DND-41 (cell line): Measurements from ENCODE around the gene CCDC91.

Experiments
- ATAC-seq: fragments of 200-7000 bp; cut with Tn5 transposase; 3 replicates; pipeline ENCODE4 v1.9.1; 2021; ENCODE audit warnings: low read depth; ENCODE audit not compliant: insufficient read depth
- DNase-seq: peaks from one replicate; pipeline ENCODE4 v3.0.0-alpha.2; 2020
- H2AFZ ChIP-seq: 2 replicates; pipeline ENCODE4 v1.6.0; 2012; ENCODE audit warnings: low read depth, low read length
- H3K27ac ChIP-seq: 2 replicates; pipeline ENCODE4 v1.5.1; 2012; ENCODE audit warnings: low read length, inconsistent platforms
- H3K27me3 ChIP-seq: fragments of 200-600 bp; sonication (generic); 2 replicates; pipeline ENCODE4 v1.6.0; 2012; ENCODE audit warnings: low read length, mild to moderate bottlenecking, inconsistent platforms; ENCODE audit not compliant: insufficient read depth, poor library complexity
- H3K36me3 ChIP-seq: 2 replicates; pipeline ENCODE4 v1.5.1; 2012; ENCODE audit warnings: low read length, inconsistent platforms; ENCODE audit not compliant: insufficient read depth
- H3K4me1 ChIP-seq: 2 replicates; pipeline ENCODE4 v1.5.1; 2012; ENCODE audit warnings: mild to moderate bottlenecking, low read length; ENCODE audit not compliant: insufficient read depth
- H3K4me2 ChIP-seq: 2 replicates; pipeline ENCODE4 v1.6.0; 2012; ENCODE audit warnings: mild to moderate bottlenecking, moderate library complexity, low read length, inconsistent platforms; ENCODE audit not compliant: insufficient read depth
- H3K4me3 ChIP-seq, 2 experiments: fragments of 200-600 bp in 1 of 2; shearing (Covaris generic) in 1 of 2; 2 replicates each; pipeline ENCODE4 v1.5.1; 2012 to 2016; ENCODE audit warnings: inconsistent platforms in 2 of 2, low read length in 2 of 2, mild to moderate bottlenecking in 2 of 2, low read depth in 1 of 2, moderate library complexity in 1 of 2
- H3K79me2 ChIP-seq: 2 replicates; pipeline ENCODE4 v1.6.0; 2012; ENCODE audit warnings: low read length, inconsistent platforms; ENCODE audit not compliant: insufficient read depth
- H3K9ac ChIP-seq: 2 replicates; pipeline ENCODE4 v1.6.0; 2012; ENCODE audit warnings: low read depth, mild to moderate bottlenecking, inconsistent platforms, low read length, moderate library complexity
- H3K9me3 ChIP-seq: 2 replicates; pipeline ENCODE4 v1.5.1; 2012; ENCODE audit warnings: low read length, moderate library complexity, mild to moderate bottlenecking, inconsistent platforms; ENCODE audit not compliant: insufficient read depth, severe bottlenecking
- H4K20me1 ChIP-seq: 2 replicates; pipeline ENCODE4 v1.6.0; 2012; ENCODE audit warnings: low read length; ENCODE audit not compliant: insufficient read depth
- EZH2 ChIP-seq: IDR thresholded peaks from 3 replicates; pipeline ENCODE4 v1.6.1; 2012; ENCODE audit warnings: borderline replicate concordance, low read depth, mild to moderate bottlenecking, moderate library complexity, low read length, inconsistent platforms; ENCODE audit not compliant: severe bottlenecking
- TF ChIP-seq, protein P1 (sequence below): IDR thresholded peaks from 2 replicates; pipeline ENCODE4 v1.5.1; 2012; ENCODE audit warnings: borderline replicate concordance, low read length, moderate library complexity, mild to moderate bottlenecking; ENCODE audit not compliant: poor library complexity, severe bottlenecking; ENCODE audit errors: extremely low read depth

CCDC91 gene

DNA sequence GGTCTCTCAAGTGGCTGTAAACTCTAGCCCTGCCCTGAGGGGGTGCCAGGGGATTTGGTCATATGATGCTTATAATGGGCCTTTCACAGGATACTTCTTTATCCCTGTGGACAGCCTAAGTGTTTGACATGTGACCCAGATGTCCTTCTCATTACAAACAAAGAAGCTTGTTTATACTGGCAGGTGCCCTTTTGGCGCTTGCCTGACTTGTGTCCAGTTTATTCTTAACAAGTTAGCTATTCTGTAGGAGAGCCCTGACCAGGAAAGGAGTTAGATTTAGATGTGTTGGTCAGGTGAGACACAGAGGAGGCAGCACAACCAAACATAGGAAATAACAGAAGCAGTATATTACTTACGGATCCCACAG, 51.9 kb downstream of the CCDC91 start:
- no peaks in the 10 kb centered on the region for H3K27me3 ChIP-seq
- H3K27ac ChIP-seq = no peak overlapping the region
- H3K36me3 ChIP-seq = no peaks in the 10 kb centered on the region
- H3K4me2 ChIP-seq = no peak overlapping the region
- ATAC-seq (no peak), DNase-seq (no peak)
- H3K79me2 ChIP-seq = peaks cover 16% of the 10 kb centered on the region
- H3K9ac ChIP-seq = no peak overlapping the region
- no peak overlapping the region for H2AFZ ChIP-seq
- H3K4me1 ChIP-seq = no peaks in the 10 kb centered on the region
- no peak overlapping the region for H3K4me3 ChIP-seq
- H3K9me3 ChIP-seq = no peaks in the 10 kb centered on the region
- no peak for TF ChIP-seq EZH2
- TF ChIP-seq, protein P1, sequence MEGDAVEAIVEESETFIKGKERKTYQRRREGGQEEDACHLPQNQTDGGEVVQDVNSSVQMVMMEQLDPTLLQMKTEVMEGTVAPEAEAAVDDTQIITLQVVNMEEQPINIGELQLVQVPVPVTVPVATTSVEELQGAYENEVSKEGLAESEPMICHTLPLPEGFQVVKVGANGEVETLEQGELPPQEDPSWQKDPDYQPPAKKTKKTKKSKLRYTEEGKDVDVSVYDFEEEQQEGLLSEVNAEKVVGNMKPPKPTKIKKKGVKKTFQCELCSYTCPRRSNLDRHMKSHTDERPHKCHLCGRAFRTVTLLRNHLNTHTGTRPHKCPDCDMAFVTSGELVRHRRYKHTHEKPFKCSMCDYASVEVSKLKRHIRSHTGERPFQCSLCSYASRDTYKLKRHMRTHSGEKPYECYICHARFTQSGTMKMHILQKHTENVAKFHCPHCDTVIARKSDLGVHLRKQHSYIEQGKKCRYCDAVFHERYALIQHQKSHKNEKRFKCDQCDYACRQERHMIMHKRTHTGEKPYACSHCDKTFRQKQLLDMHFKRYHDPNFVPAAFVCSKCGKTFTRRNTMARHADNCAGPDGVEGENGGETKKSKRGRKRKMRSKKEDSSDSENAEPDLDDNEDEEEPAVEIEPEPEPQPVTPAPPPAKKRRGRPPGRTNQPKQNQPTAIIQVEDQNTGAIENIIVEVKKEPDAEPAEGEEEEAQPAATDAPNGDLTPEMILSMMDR = no peak
- no peaks in the 10 kb centered on the region for H4K20me1 ChIP-seq

DNA sequence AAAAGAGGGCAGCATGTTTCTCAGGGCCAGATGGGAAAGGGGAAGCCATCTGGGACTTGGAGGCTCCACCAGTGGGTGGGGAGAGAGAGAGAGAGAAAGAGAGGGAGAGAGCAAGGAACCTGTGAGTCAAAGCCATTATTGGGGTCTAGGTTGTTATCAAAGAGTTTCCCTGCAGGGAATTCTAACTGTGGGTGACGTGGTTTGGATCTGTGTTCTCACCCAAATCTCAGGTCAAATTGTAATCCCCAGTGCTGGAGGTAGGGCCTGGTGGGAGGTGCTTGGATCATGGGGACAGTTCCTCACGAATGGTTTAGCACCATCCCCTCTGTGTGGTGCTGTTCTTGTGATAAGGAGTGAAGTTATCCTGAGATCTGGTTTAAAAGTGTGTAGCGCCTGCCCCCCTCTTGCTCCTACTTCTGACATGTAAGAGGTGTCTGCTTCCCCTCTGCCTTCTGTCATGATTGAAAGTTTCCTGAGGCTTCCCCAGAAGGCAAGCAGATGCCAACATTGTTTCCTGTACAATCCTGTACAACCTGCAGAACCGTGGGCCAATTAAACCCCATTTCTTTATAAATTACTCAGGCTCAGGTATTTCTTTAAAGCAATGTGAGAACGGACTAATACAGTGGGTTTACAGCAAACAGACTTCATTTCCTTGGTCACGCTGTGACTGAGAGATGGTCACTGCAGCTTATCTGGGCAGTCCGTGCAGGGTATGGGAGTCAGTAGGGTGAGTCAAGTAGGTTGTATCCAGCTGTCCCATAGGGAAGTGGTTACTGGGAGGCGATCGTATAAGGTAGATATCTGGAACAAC, 52.4 kb downstream of the CCDC91 start:
- TF ChIP-seq, protein P1 = no peak
- no peak for TF ChIP-seq EZH2
- H3K27ac ChIP-seq = no peak overlapping the region
- no peak overlapping the region for H2AFZ ChIP-seq
- no peaks in the 10 kb centered on the region for H3K36me3 ChIP-seq
- no peaks in the 10 kb centered on the region for H3K4me1 ChIP-seq
- H3K9me3 ChIP-seq = no peaks in the 10 kb centered on the region
- peaks cover 20% of the 10 kb centered on the region for H3K79me2 ChIP-seq
- H4K20me1 ChIP-seq = no peaks in the 10 kb centered on the region
- no peak overlapping the region for H3K4me3 ChIP-seq
- no peaks in the 10 kb centered on the region for H3K27me3 ChIP-seq
- ATAC-seq (no peak), DNase-seq (no peak)
- H3K9ac ChIP-seq = no peak overlapping the region
- H3K4me2 ChIP-seq = no peak overlapping the region

DNA sequence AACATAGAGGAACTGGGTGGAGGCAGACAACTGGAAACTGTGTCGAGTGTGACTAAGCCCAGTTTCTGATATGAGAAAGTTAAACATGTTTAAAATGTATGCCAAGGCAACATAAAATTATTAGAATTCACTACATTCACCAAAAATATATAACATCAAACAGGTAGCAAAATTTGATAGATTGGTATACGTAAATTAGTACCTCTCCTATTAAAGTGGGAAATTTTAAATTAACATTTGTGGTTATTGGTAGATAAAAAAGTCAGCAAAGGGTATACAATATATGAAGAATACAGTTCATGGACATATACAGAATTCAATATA, 53.0 kb downstream of the CCDC91 start:
- H3K27me3 ChIP-seq = no peaks in the 10 kb centered on the region
- TF ChIP-seq, protein P1 = no peak
- TF ChIP-seq EZH2 = no peak
- H3K27ac ChIP-seq = no peak overlapping the region
- ATAC-seq = no peak
- H3K9ac ChIP-seq = no peak overlapping the region
- H2AFZ ChIP-seq = no peak overlapping the region
- H3K4me1 ChIP-seq = no peaks in the 10 kb centered on the region
- no peak for DNase-seq
- no peak overlapping the region for H3K4me2 ChIP-seq
- no peak overlapping the region for H3K4me3 ChIP-seq
- no peaks in the 10 kb centered on the region for H4K20me1 ChIP-seq
- H3K79me2 ChIP-seq = peaks cover 22% of the 10 kb centered on the region
- no peaks in the 10 kb centered on the region for H3K36me3 ChIP-seq
- no peaks in the 10 kb centered on the region for H3K9me3 ChIP-seq

DNA sequence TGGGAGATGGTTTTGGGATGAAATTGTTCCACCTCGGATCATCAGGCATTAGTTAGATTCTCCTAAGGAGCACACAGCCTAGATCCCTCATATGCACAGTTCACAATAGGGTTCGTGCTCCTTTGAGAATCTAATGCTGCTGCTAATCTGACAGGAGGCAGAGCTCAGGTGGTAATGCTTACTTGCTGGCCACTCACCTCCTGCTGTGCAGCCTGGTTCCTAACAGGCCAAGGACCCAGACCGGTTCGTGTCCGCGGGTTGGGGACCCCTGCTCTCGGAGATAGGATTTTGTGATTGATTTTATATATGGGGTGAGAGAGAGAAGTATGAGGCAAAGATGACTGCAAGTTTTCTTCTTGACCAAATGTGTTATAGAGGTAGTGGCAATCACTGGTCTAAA, 57.5 kb downstream of the CCDC91 start:
- Histone ChIP-seq H3K4me3 (no peak overlapping the region), H3K36me3 (no peaks in the 10 kb centered on the region), H4K20me1 (no peaks in the 10 kb centered on the region), H3K9ac (no peak overlapping the region), H3K9me3 (no peaks in the 10 kb centered on the region), H3K27me3 (no peaks in the 10 kb centered on the region), H3K4me2 (no peak overlapping the region), H3K79me2 (peaks cover 23% of the 10 kb centered on the region), H3K4me1 (no peaks in the 10 kb centered on the region), H3K27ac (no peak overlapping the region), H2AFZ (no peak overlapping the region)
- DNase-seq = no peak
- ATAC-seq = no peak
- no peak for TF ChIP-seq EZH2
- TF ChIP-seq, protein P1 = no peak
